GM10248 (cell line): ENCODE data around the gene DDR2.

Experiments
- CTCF ChIA-PET: fragments of 300-600 bp; sonication (Branson Sonifier 250); formaldehyde crosslinking; extraction: SDS; loops from one replicate; lab custom pipeline; 2021; ENCODE audit warnings: antibody characterized with exemption; lab: Yijun Ruan, JAX
- POLR2A ChIA-PET: fragments of 350-650 bp; sonication (Branson Sonifier 250); formaldehyde crosslinking; extraction: SDS; loops from one replicate; lab custom pipeline; 2020; ENCODE audit warnings: antibody characterized with exemption; lab: Yijun Ruan, JAX
- DNase-seq: peaks from one replicate; pipeline ENCODE4 v3.0.0; 2012; ENCODE audit errors: extremely low spot score
- CTCF ChIP-seq: IDR thresholded peaks from 2 replicates; pipeline ENCODE4 v1.5.1; 2012; ENCODE audit warnings: mild to moderate bottlenecking, low read depth; ENCODE audit errors: extremely low read depth, missing control alignments, control extremely low read depth

Gene DDR2

GRCh38 chr1:162633081-162633762 lies 958 bp downstream of the DDR2 start:
- DNase-seq = peak; percentile 23
- no peak for TF ChIP-seq CTCF
- ChIA-PET POLR2A (no interaction called here), CTCF (interaction anchor here (1.2 to 6.9 kb wide), 7 partner anchors 10 to 892 kb away, joined by 3 to 56 read pairs (median 6); no protein-coding TSS in a partner anchor)

GRCh38 chr1:162635418-162635817 lies 3.2 kb downstream of the DDR2 start:
- POLR2A ChIA-PET = no interaction called here
- CTCF ChIA-PET = interaction anchor here (0.8 to 3.0 kb wide), 3 partner anchors 13 to 74 kb away, joined by 3 to 12 read pairs (median 3); no protein-coding TSS in a partner anchor
- DNase-seq = no peak
- TF ChIP-seq CTCF = no peak

- TF ChIP-seq CTCF = no peak
- ChIA-PET POLR2A (interaction anchor here (0.7 kb wide), 1 partner anchor 759 kb away, joined by 5 read pairs; no protein-coding TSS in a partner anchor), CTCF (no interaction called here)
- DNase-seq = no peak
Measured at GRCh38 chr1:162639718-162640117, 7.5 kb downstream of the DDR2 start.

- TF ChIP-seq CTCF = no peak
- ChIA-PET POLR2A (no interaction called here), CTCF (interaction anchor here (0.6 to 2.0 kb wide), 6 partner anchors 8 to 28 kb away, joined by 3 to 8 read pairs (median 4); no protein-coding TSS in a partner anchor)
- no peak for DNase-seq
Measured at GRCh38 chr1:162641114-162641513, 8.8 kb downstream of the DDR2 start.

GRCh38 chr1:162644986-162645314 lies 12.7 kb downstream of the DDR2 start:
- no peak for DNase-seq
- CTCF ChIA-PET = interaction anchor here (1.0 to 2.7 kb wide), 6 partner anchors 11 to 1573 kb away, joined by 3 to 12 read pairs (median 4); partner anchors contain the start of gene DDR2
- POLR2A ChIA-PET = no interaction called here
- TF ChIP-seq CTCF = no peak

- no peak for DNase-seq
- CTCF ChIA-PET = interaction anchor here (1.0 to 1.6 kb wide), 2 partner anchors 14 to 1574 kb away, joined by 3 to 4 read pairs; partner anchors contain the start of gene DDR2
- POLR2A ChIA-PET = no interaction called here
- TF ChIP-seq CTCF = no peak
Measured at GRCh38 chr1:162645666-162646065, 13.4 kb downstream of the DDR2 start.
